GM21529 (cell line): ENCODE data around the gene STK32B.

ENCODE experiments used
- ATAC-seq: cut with Tn5 transposase; IDR thresholded peaks from one replicate; pipeline ENCODE4 v1.9.1; 2021; ENCODE audit not compliant: unreplicated experiment

Gene STK32B

DNA sequence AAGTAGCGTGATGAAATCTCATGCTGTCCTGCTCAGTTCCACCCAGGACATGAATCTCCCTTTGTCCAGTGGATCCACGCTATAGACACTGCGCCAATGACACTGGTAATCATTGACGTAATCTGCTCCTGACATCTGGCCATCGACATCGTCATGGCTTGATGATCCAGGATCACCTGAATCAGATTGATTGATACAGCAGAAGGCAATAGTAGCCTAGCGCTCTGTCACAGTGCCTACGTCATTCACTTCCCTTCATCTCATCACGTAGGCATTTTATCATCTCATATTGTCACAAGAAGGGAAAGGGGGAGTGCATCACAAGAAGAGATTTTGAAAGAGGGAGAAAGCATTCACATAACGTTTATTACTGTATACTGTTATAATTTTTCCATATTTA is 68.8 kb downstream of the STK32B start:
- ATAC-seq: no peak

GRCh38 chr4:5120468-5120867 is 69.2 kb downstream of the STK32B start:
- ATAC-seq: no peak

DNA sequence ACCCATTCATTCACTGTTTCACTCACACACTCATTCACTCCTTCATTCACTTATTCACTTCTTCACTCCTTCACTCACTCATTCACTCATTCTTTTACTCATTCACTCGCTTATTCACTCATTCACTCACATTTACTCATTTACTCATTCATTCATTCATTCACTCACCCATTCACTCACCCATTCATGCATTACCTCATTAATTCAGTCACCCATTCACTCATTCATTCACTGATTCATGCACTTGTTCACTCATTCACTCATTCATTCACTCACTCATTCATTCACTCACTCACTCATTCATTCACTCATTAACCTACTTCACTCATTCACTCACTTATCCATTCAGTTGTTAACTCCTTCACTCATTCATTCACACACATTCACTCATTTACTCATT is 70.8 kb downstream of the STK32B start:
- ATAC-seq: no peak

- ATAC-seq: no peak
These were observed 73.6 kb downstream of the STK32B start for GRCh38 chr4:5124876-5125275.

DNA sequence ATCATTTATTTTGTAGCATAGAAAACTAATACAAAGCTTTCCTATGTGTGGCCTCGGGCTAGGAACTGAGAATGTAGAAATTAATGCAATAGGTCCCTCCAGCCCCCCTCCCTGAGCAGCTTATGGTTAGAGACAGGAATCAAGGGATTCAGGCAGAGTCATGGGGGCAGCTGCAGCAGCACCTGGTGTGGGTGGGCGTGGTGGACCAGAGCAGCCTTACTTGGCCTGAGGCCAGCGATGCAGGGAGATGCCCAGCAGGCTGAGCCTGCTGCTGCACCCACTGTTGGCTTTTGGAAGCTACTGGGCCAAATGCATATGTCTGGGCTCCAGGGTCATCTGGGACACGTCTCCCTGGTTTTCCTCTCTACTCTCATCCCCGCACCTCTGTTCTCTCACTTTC is 74.0 kb downstream of the STK32B start:
- ATAC-seq: no peak

DNA sequence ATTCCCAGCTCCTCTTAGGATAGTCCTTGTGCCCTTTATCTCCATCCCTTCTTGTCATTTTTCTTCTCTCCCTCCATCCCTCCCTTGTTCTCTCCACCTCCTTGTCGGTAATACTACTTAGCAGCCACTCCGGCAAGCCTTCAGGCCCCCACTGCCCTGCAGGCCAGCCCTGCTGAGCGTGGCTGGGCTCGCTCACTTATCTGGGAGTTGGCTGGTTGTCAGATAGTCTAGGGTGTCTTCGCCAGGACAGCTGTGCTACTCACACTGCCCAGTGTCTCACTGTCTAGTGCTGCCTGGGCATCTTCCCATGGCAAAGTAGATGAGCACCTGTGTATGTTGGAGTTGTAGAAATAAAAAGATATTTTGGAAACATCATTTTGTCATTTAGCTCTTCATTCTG is 75.0 kb downstream of the STK32B start:
- ATAC-seq: no peak

GRCh38 chr4:5126857-5127256 is 75.6 kb downstream of the STK32B start:
- ATAC-seq: no peak

DNA sequence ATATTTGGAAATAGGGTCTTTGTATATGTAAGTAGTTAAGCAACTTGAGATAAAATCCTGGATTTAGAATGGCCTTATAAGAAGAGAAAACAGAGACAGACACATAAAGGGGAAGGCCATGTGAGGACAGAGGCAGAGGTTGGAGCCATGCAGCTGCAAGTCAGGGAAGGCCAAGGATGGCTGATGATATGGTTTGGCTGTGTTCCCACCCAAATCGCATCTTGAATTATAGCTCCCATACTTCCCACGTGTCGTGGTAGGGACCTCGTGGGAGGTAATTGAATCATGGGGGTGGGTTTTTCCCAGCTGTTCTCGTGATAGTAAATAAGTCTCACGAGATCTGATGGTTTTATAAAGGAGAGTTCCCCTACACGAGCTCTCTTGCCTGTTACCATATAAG is 76.3 kb downstream of the STK32B start:
- no peak for ATAC-seq

DNA sequence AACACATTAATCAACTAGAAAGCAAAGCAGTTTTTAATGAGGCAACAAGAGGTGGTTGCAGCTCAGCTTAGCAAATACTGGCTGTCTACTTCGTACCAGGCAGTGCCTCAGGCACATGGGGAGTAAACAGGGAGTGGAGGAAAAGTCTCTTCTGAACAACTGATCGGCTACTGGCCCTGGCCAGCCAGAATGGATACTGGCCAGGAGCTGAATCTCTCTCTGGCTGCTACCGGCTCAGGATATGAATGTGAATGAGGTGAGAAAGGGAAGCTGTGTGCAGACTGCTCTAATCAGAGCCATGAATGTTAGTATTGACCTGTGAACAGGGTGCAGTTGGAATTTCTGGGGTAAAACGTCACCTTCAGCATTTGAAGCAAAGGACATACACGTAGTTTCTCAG is 77.3 kb downstream of the STK32B start:
- no peak for ATAC-seq

DNA sequence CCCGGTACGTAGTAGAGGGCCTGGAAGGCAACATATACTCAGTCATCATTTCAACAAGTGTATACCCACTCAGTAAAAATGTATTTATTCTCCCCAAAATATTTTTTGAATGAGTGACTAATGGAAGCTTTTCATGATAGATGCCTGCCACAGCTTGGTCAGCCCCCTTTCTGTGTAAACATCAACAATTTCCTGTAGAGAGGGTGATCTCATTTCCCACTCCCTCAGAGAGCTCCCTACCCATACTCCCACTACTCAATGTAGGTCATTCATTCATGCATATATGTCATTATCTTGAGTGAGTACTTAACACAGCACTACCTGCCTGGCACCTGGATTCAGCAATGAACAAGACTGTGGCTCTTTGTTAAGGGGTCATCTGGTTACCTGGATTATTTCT is 81.9 kb downstream of the STK32B start:
- no peak for ATAC-seq

DNA sequence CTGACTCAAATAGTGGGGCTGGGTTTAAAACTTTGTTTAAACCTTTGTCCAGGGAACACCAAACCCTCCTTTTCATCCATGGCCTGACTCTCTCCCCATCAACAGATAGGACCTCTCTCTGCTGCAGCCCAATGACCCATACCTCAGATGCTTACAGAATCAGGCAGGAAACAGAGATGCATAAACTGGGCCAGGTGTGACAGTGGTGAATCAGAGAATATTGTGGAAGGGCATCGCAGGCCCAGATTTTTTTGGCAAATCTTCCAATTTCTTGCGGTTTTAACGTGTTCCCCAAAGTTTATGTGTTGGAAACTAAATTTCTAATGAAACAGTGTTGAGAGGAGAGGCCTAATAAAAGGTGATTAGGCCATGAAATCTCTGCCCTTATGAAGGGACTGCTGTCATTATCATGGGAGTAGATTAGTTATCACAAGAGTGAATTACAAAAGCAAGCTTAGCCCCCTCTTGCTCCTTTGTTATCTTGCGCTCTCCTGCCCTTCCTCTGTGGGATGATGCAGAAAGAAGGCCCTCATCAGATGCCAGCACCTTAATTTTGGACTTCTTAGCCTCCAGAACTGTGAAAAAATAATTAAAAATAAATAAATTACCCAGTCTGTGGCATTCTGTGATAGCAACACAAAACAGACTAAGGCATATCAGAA is 82.8 kb downstream of the STK32B start:
- no peak for ATAC-seq

DNA sequence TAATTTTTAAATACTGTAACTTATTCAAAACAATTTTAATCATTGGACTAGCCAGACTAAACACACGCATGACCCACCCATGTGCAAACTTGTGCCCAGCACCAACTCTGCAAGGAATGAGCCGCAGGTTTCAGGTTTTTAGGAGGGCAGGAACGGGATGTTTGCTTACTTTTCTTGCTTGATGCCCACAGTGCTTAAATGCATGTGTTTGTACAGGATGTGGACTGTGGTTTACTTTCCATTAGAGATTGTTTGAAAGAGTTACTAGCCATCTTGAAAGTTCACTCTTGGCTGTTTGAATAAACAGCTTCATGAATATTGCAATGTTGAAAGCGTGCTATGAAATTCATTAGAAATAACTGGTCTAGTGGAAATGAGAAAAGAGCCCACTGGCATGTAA is 83.3 kb downstream of the STK32B start:
- no peak for ATAC-seq

- no peak for ATAC-seq
These were observed 85.9 kb downstream of the STK32B start for GRCh38 chr4:5137226-5137625.

GRCh38 chr4:5137927-5138326 is 86.6 kb downstream of the STK32B start:
- ATAC-seq: no peak

GRCh38 chr4:5138389-5138788 is 87.1 kb downstream of the STK32B start:
- no peak for ATAC-seq

DNA sequence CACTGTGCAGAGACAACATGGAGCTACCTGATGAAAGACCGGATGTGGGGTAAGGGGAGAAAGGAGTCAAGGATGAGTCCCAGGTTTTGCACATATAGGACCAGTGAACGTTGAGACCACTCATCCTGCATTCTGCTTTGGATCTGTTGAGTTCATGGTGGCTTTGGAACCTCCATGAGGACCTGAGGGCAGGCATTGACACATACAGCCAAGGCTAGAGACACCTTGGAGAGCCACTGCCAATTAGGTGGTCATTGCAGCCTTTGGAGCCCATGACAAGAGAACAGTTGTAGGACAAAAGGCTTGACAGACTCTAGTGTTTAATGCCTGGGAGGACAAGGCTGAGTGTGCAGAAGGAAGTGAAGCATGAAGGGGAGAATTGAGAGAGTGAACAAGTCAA is 87.9 kb downstream of the STK32B start:
- no peak for ATAC-seq

DNA sequence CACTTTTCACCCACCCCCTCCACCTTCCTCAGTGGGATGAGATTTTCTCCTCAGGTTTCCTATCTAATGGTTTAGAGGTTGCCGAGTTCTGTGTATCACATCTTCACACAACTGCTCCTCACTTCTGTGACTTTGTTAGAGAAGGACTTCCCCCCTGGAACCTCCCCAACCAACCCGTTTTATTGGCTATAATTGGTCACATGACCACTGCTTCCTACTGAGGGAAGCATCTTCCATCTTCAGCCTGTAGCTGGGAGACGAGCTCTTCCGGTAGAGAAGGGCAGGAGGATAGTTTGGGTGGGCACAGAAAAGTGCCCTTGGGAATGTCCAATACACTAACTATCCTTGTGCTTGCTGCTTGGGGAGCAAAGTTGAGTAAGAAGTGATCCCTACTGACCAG is 90.5 kb downstream of the STK32B start:
- no peak for ATAC-seq

GRCh38 chr4:5142726-5143125 is 91.4 kb downstream of the STK32B start:
- no peak for ATAC-seq

GRCh38 chr4:5143306-5143861 is 92.1 kb downstream of the STK32B start:
- no peak for ATAC-seq

- no peak for ATAC-seq
These were observed 92.7 kb downstream of the STK32B start for GRCh38 chr4:5143940-5144339.

DNA sequence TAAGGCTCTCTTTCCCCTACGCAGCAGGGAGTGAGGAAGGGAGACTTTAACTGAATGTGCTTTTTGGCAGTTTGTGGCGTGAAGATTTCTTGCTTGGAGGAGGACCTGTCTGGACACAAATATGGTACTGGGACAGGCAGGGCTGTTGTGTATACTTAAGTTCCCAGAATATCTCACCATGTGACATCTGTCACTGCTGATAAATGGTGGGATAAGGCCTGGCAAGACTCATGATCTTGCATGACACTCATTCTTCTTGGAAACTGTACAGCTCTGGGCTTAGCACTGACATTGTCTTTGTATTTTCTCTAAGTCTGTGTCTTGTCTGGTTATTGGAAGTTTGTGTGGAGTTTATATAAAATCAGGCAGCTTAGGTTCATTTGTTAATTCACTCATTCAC is 93.1 kb downstream of the STK32B start:
- no peak for ATAC-seq

GRCh38 chr4:5146248-5146647 is 95.0 kb downstream of the STK32B start:
- ATAC-seq: no peak

GRCh38 chr4:5152521-5152920 is 101.2 kb downstream of the STK32B start:
- ATAC-seq: no peak
